CD14-positive monocyte (primary cell): ENCODE data around the gene PI4K2A. TPM values are rescaled to one million over a fixed set of nuclear protein-coding genes. Genes with fewer than 3 reads are reported as not detected.
A peak's percentile ranks its signal among the peaks of the same experiment; 100 is the strongest.

ENCODE experiments used
- DNase-seq, 3 donors: peaks; one replicate each; pipeline ENCODE4 v3.0.0-alpha.2; 2011 to 2022
- H2AFZ ChIP-seq: 2 replicates; pipeline ENCODE4 v1.6.0; 2012; ENCODE audit warnings: mild to moderate bottlenecking, low read depth, low read length, inconsistent platforms; ENCODE audit not compliant: insufficient read depth, poor library complexity, severe bottlenecking
- H3K27ac ChIP-seq, 2 donors: 1 replicate in 1 of 2; 2 replicates in 1 of 2; pipeline ENCODE4 v1.5.1; 2012 to 2013; ENCODE audit warnings: low read length in 2 of 2, control low read depth in 1 of 2, inconsistent platforms in 1 of 2, low read depth in 1 of 2, mild to moderate bottlenecking in 1 of 2
- H3K27me3 ChIP-seq, 2 donors: one replicate each; pipeline versions ENCODE4 v1.6.0 to v1.6.1; 2011 to 2013; ENCODE audit warnings: low read length in 2 of 2; ENCODE audit not compliant: control insufficient read depth in 2 of 2, insufficient read depth in 2 of 2
- H3K36me3 ChIP-seq, 2 donors: replicated peaks in 1 of 2; 1 replicate in 1 of 2; 2 replicates in 1 of 2; pipeline versions ENCODE4 v1.5.1 to v1.6.1; 2012 to 2013; ENCODE audit warnings: low read length in 2 of 2, control low read depth in 1 of 2, inconsistent platforms in 1 of 2, mild to moderate bottlenecking in 1 of 2; ENCODE audit not compliant: insufficient read depth in 2 of 2, control insufficient read depth in 1 of 2
- H3K4me1 ChIP-seq, 2 donors: 1 replicate in 1 of 2; 2 replicates in 1 of 2; pipeline versions ENCODE4 v1.5.1 to v1.6.1; 2012 to 2013; ENCODE audit warnings: low read length in 2 of 2, control low read depth in 1 of 2, inconsistent platforms in 1 of 2, mild to moderate bottlenecking in 1 of 2, moderate library complexity in 1 of 2; ENCODE audit not compliant: insufficient read depth in 2 of 2, control insufficient read depth in 1 of 2
- H3K4me2 ChIP-seq: replicated peaks from 2 replicates; pipeline ENCODE3; 2012; ENCODE audit warnings: low read length, moderate library complexity, mild to moderate bottlenecking; ENCODE audit not compliant: poor library complexity, severe bottlenecking; ENCODE audit errors: extremely low read depth
- H3K4me3 ChIP-seq, 3 experiments: fragments of 200-600 bp in 1 of 3; sonication (generic) in 1 of 3; replicated peaks in 1 of 3; 1 replicate in 2 of 3; 2 replicates in 1 of 3; pipeline ENCODE4 v1.5.1; 2011 to 2013; ENCODE audit warnings: low read length in 3 of 3, mild to moderate bottlenecking in 3 of 3, control low read depth in 2 of 3, low read depth in 2 of 3, inconsistent platforms in 1 of 3, moderate library complexity in 1 of 3
- H3K79me2 ChIP-seq: 2 replicates; pipeline ENCODE4 v1.6.0; 2012; ENCODE audit warnings: mild to moderate bottlenecking, control low read depth, inconsistent platforms, low read length, moderate library complexity; ENCODE audit not compliant: insufficient read depth
- H3K9ac ChIP-seq: 2 replicates; pipeline ENCODE4 v1.6.0; 2017; ENCODE audit warnings: low read length, mild to moderate bottlenecking; ENCODE audit not compliant: insufficient read depth, poor library complexity, severe bottlenecking
- H3K9me3 ChIP-seq, 2 donors: replicated peaks in 1 of 2; 1 replicate in 1 of 2; 2 replicates in 1 of 2; pipeline versions ENCODE4 v1.5.1 to v1.6.1; 2012 to 2013; ENCODE audit warnings: low read length in 2 of 2, control low read depth in 1 of 2; ENCODE audit not compliant: control insufficient read depth in 1 of 2, insufficient read depth in 1 of 2
- H4K20me1 ChIP-seq: 2 replicates; pipeline ENCODE4 v1.6.0; 2012; ENCODE audit warnings: mild to moderate bottlenecking, low read length, control low read depth, moderate library complexity; ENCODE audit not compliant: insufficient read depth
- H3K27ac Mint-ChIP-seq, 7 donors: one replicate each; pipeline ENCODE4 v1.8.0; 2020; ENCODE audit warnings: mild to moderate bottlenecking in 7 of 7, mixed read lengths in 7 of 7, moderate library complexity in 6 of 7, inconsistent platforms in 2 of 7
- H3K27me3 Mint-ChIP-seq, 3 donors: one replicate each; pipeline ENCODE4 v1.8.0; 2021 to 2022; ENCODE audit warnings: low read depth in 3 of 3, mild to moderate bottlenecking in 3 of 3, mixed read lengths in 3 of 3, moderate library complexity in 3 of 3, inconsistent platforms in 1 of 3
- H3K36me3 Mint-ChIP-seq, 2 donors: one replicate each; pipeline ENCODE4 v1.8.0; 2020; ENCODE audit warnings: mixed read lengths in 2 of 2, inconsistent platforms in 1 of 2, mild to moderate bottlenecking in 1 of 2
- H3K4me1 Mint-ChIP-seq: one replicate; pipeline ENCODE4 v1.8.0; 2020; ENCODE audit warnings: mild to moderate bottlenecking, mixed read lengths
- H3K4me3 Mint-ChIP-seq, 2 donors: one replicate each; pipeline ENCODE4 v1.8.0; 2020; ENCODE audit warnings: mild to moderate bottlenecking in 2 of 2, mixed read lengths in 2 of 2, moderate library complexity in 1 of 2
- H3K9me3 Mint-ChIP-seq, 7 donors: one replicate each; pipeline ENCODE4 v1.8.0; 2020 to 2022; ENCODE audit warnings: mixed read lengths in 7 of 7, mild to moderate bottlenecking in 6 of 7, moderate library complexity in 6 of 7, inconsistent platforms in 2 of 7
- CTCF ChIP-seq: fragments of 200-600 bp; IDR thresholded peaks from one replicate; pipeline ENCODE4 v1.8.0; 2022; ENCODE audit warnings: antibody characterized with exemption, mild to moderate bottlenecking
- WGBS: methylation state at CpG from one replicate; pipeline ENCODE4 v1.1.5; 2013; ENCODE audit warnings: missing lambda C conversion rate; ENCODE audit not compliant: insufficient coverage; 5-methylcytosine and 5-hydroxymethylcytosine counted together
- intact Hi-C, 2 donors: fragments of 100-400 bp; cut with micrococcal nuclease; formaldehyde crosslinking; loops; one replicate each; pipeline versions ENCODE4 v1.15.0 to v1.15.1; 2023
- polyA plus RNA-seq, 3 donors: library from polyadenylated mRNA; depleted of rRNA in 1 of 3; unstranded in 2 of 3; stranded (reverse) in 1 of 3; fragments of 300-500 nt in 2 of 3; fragments of >200 nt in 1 of 3; fragmentation: Illumina TruSeq in 2 of 3; gene quantifications; 1 replicate in 2 of 3; 2 replicates in 1 of 3; pipeline ENCODE4 v1.2.3, GENCODE V29; 2012 to 2021

Gene PI4K2A
- polyA plus RNA-seq, 3 donors: 5.8 to 16.4 (median 6.7) TPM

GRCh38 chr10:97715259-97715874, 74.9 kb downstream of the PI4K2A start:
- H3K4me1 Mint-ChIP-seq: peaks cover 62% of the 10 kb centered on the region
- DNase-seq: no peak
- H2AFZ ChIP-seq: peak overlapping the region; percentile 85
- peak overlapping the region in 6 of 7 donors; percentile 59 to 94 (median 92) for H3K27ac Mint-ChIP-seq
- H3K27ac ChIP-seq: peak overlapping the region; percentile 68 to 89
- H3K9ac ChIP-seq: peak overlapping the region; percentile 78
- peaks cover 62 to 73% of the 10 kb centered on the region in 2 donors for H3K4me1 ChIP-seq
- peaks cover 33% of the 10 kb centered on the region for H4K20me1 ChIP-seq
- H3K27me3 ChIP-seq: no peaks in the 10 kb centered on the region
- H3K4me3 ChIP-seq: peak overlapping the region in 2 of 3 experiments; percentile 43 to 70
- TF ChIP-seq CTCF: no peak
- H3K9me3 ChIP-seq: no peaks in the 10 kb centered on the region
- peaks cover 0 to 3% (median 0%) of the 10 kb centered on the region in 7 donors for H3K9me3 Mint-ChIP-seq
- H3K4me3 Mint-ChIP-seq: peak overlapping the region; percentile 80 to 92
- intact Hi-C loops: no loop called here
- peaks cover 0 to 28% of the 10 kb centered on the region in 2 donors for H3K36me3 ChIP-seq
- H3K4me2 ChIP-seq: peak overlapping the region; percentile 78
- H3K27me3 Mint-ChIP-seq: peaks cover 0 to 1% (median 0%) of the 10 kb centered on the region in 3 donors
- H3K36me3 Mint-ChIP-seq: peaks cover 26 to 27% of the 10 kb centered on the region in 2 donors
- H3K79me2 ChIP-seq: peaks cover 18% of the 10 kb centered on the region
- WGBS: 92% methylated on average over 3 of the region's 8 CpGs

- H3K27ac Mint-ChIP-seq: peak overlapping the region in 4 of 7 donors; percentile 21 to 76 (median 74)
- no peak for DNase-seq
- intact Hi-C loops: no loop called here
- peaks cover 0 to 2% (median 0%) of the 10 kb centered on the region in 7 donors for H3K9me3 Mint-ChIP-seq
- Histone ChIP-seq H2AFZ (no peak overlapping the region), H3K27ac (peak overlapping the region; percentile 51 to 68), H3K4me1 (peaks cover 50 to 60% of the 10 kb centered on the region in 2 donors), H3K27me3 (no peaks in the 10 kb centered on the region), H3K9me3 (no peaks in the 10 kb centered on the region), H3K36me3 (peaks cover 0 to 28% of the 10 kb centered on the region in 2 donors), H3K4me3 (no peak overlapping the region), H3K9ac (no peak overlapping the region), H4K20me1 (peaks cover 33% of the 10 kb centered on the region), H3K79me2 (peaks cover 18% of the 10 kb centered on the region), H3K4me2 (no peak overlapping the region)
- peaks cover 0 to 1% (median 0%) of the 10 kb centered on the region in 3 donors for H3K27me3 Mint-ChIP-seq
- TF ChIP-seq CTCF: no peak
- H3K4me3 Mint-ChIP-seq: no peak overlapping the region
- H3K4me1 Mint-ChIP-seq: peaks cover 51% of the 10 kb centered on the region
- H3K36me3 Mint-ChIP-seq: peaks cover 32% of the 10 kb centered on the region in 2 donors
- 100% methylated on average over 2 of the region's 7 CpGs for WGBS
Observed at GRCh38 chr10:97717627-97718026, 77.2 kb downstream of the PI4K2A start.
